ENCODE data around the gene GUSB. TPM values are rescaled to one million over a fixed set of nuclear protein-coding genes. Genes with fewer than 3 reads are reported as not detected.
"Not testable (repeated sequence)": the region's sequence is repeated elsewhere in the genome, so short reads cannot be mapped to it uniquely, and the experiment has no call there.

The GUSB gene
- total and polyA plus RNA-seq, 9 of the 15 experiments (the other 6 are each of a cell fraction or from before 2014, with no cell fraction given): 22.7 to 102 (median 60.1) TPM

GRCh38 chr7:66028342-66028741 lies 46.3 kb upstream of the GUSB start:
- in situ Hi-C loops (cut with MboI); H3K27ac ChIP-seq (ENCODE audit: extremely low read depth, low read depth, low read length); H3K9me3 ChIP-seq (replicated peaks; ENCODE audit: control insufficient read depth, insufficient read depth, low read depth, low read length); CTCF ChIA-PET (ENCODE audit: low intra/inter-chr PET ratio); H3K4me1 ChIP-seq (replicated peaks in 1 of 2; ENCODE audit: control insufficient read depth in 2 of 2, insufficient read depth in 2 of 2, low read length in 2 of 2); H3K36me3 ChIP-seq (ENCODE audit: control insufficient read depth, insufficient read depth, low read length); H3K79me2 ChIP-seq (ENCODE audit: control insufficient read depth, insufficient read depth, low read length); H2AFZ ChIP-seq (ENCODE audit: low read depth, low read length); ATAC-seq; H3K4me3 ChIP-seq; POLR2A ChIA-PET; H3K9me1 ChIP-seq (ENCODE audit: control insufficient read depth, insufficient read depth, low read length); BruUV-seq (replicated peaks); DNase-seq (ENCODE audit: extremely low read depth in 1 of 4, low spot score in 3 of 4); intact Hi-C loops (cut with micrococcal nuclease); H4K20me1 ChIP-seq (replicated peaks; ENCODE audit: control insufficient read depth, insufficient read depth, low read length); H3K9ac ChIP-seq (ENCODE audit: insufficient read depth in 1 of 2, low read depth in 2 of 2, low read length in 2 of 2); H3K4me2 ChIP-seq (ENCODE audit: insufficient read depth, low read length); FAIRE-seq: not testable (repeated sequence)
- peaks cover 8 to 11% of the 10 kb centered on the region in 2 experiments for H3K27me3 ChIP-seq (ENCODE audit: control insufficient read depth in 2 of 2, insufficient read depth in 2 of 2, low read length in 2 of 2)
- WGBS (ENCODE audit: insufficient coverage, low coverage, missing lambda C conversion rate): 10% methylated on average over 3 of the region's 3 CpGs

DNA sequence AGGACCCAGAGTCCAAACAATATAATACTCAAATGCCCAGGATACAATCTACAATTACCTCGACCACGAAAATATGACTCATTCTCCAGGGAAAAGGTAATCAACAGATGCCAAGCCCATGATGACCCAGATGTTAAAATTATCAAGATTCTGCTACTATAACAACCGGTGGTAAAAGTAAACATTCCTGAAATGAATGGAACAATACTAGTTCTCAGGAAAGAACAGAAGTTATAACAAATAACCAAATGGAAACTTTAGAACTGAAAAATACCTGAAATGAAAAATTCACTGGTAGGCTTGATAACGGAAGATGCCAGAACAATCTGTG lies 34.1 kb upstream of the GUSB start:
- CTCF ChIA-PET (ENCODE audit: low intra/inter-chr PET ratio): no interaction called here
- WGBS (ENCODE audit: insufficient coverage, low coverage, missing lambda C conversion rate): 0% methylated on average over 4 of the region's 4 CpGs
- in situ Hi-C loops (cut with MboI): no loop called here
- H3K9ac ChIP-seq (ENCODE audit: insufficient read depth in 1 of 2, low read depth in 2 of 2, low read length in 2 of 2): no peak overlapping the region
- H4K20me1 ChIP-seq (replicated peaks; ENCODE audit: control insufficient read depth, insufficient read depth, low read length): no peaks in the 10 kb centered on the region
- peak in 1 of 4 experiments; percentile 18 for DNase-seq (ENCODE audit: extremely low read depth in 1 of 4, low spot score in 3 of 4)
- H3K27me3 ChIP-seq (ENCODE audit: control insufficient read depth in 2 of 2, insufficient read depth in 2 of 2, low read length in 2 of 2): peaks cover 9 to 11% of the 10 kb centered on the region in 2 experiments; a peak in 3 of 5 replicates
- no peaks in the 10 kb centered on the region for H3K36me3 ChIP-seq (ENCODE audit: control insufficient read depth, insufficient read depth, low read length)
- ATAC-seq: no peak
- POLR2A ChIA-PET: interaction anchor here (1.2 kb wide), 1 partner anchor 8 kb away, joined by 4 read pairs; no protein-coding TSS in a partner anchor
- H3K27ac ChIP-seq (ENCODE audit: extremely low read depth, low read depth, low read length): no peak overlapping the region
- peaks cover 0 to 6% of the 10 kb centered on the region in 2 experiments; a peak in 1 of 5 replicates for H3K4me1 ChIP-seq (replicated peaks in 1 of 2; ENCODE audit: control insufficient read depth in 2 of 2, insufficient read depth in 2 of 2, low read length in 2 of 2)
- intact Hi-C loops (cut with micrococcal nuclease): no loop called here
- no peaks in the 10 kb centered on the region for H3K79me2 ChIP-seq (ENCODE audit: control insufficient read depth, insufficient read depth, low read length)
- no peak overlapping the region for H3K4me3 ChIP-seq
- BruUV-seq (replicated peaks): no TSS peak
- H3K9me1 ChIP-seq (ENCODE audit: control insufficient read depth, insufficient read depth, low read length): no peaks in the 10 kb centered on the region
- no peak for FAIRE-seq
- H2AFZ ChIP-seq (ENCODE audit: low read depth, low read length): no peak overlapping the region
- H3K9me3 ChIP-seq (replicated peaks; ENCODE audit: control insufficient read depth, insufficient read depth, low read depth, low read length): no peaks in the 10 kb centered on the region
- no peak overlapping the region for H3K4me2 ChIP-seq (ENCODE audit: insufficient read depth, low read length)
- TF ChIP-seq DPF2 (IDR thresholded peaks at IDR 0.05) (peak; percentile 30; the same call in 1 of the 2 replicates), TCF3 (CRISPR knock-in tag; IDR thresholded peaks at IDR 0.05) (peak; percentile 35; the same call in 1 of the 2 replicates), FOSL1 (tag; conservative IDR thresholded peaks at IDR 0.05) (peak; percentile 83), CBX8 (IDR thresholded peaks at IDR 0.05; ENCODE audit: borderline replicate concordance, extremely low read depth, low read depth, low read length, poor library complexity, severe bottlenecking) (no peak), JUN (IDR thresholded peaks at IDR 0.05; ENCODE audit: borderline replicate concordance, low read depth, low read length) (peak; percentile 62; the same call in 1 of the 2 replicates), JUN (CRISPR knock-in tag; IDR thresholded peaks at IDR 0.05; ENCODE audit: borderline replicate concordance) (no peak), JUND (IDR thresholded peaks at IDR 0.05; ENCODE audit: borderline replicate concordance, low read depth, low read length) (peak; percentile 75), JUND (tag; IDR thresholded peaks at IDR 0.05; ENCODE audit: borderline replicate concordance, low read depth, low read length) (peak; percentile 43; the same call in 1 of the 3 replicates), SMARCE1 (IDR thresholded peaks at IDR 0.05) (peak; percentile 49; the same call in 1 of the 2 replicates), TEAD4 (IDR thresholded peaks at IDR 0.05; ENCODE audit: low read length) (peak; percentile 71; the same call in 1 of the 2 replicates), TEAD4 (CRISPR knock-in tag; IDR thresholded peaks at IDR 0.05; ENCODE audit: borderline replicate concordance) (no peak), SMARCA4 (IDR thresholded peaks at IDR 0.05) (peak; percentile 70), ZC3H11A (IDR thresholded peaks at IDR 0.05; ENCODE audit: low read depth, low read length) (no peak), TAL1 (IDR thresholded peaks at IDR 0.05) (peak; percentile 29; the same call in 1 of the 2 replicates), ILF3 (IDR thresholded peaks at IDR 0.05; ENCODE audit: borderline replicate concordance) (no peak)
- TF ChIP-seq, protein P1, sequence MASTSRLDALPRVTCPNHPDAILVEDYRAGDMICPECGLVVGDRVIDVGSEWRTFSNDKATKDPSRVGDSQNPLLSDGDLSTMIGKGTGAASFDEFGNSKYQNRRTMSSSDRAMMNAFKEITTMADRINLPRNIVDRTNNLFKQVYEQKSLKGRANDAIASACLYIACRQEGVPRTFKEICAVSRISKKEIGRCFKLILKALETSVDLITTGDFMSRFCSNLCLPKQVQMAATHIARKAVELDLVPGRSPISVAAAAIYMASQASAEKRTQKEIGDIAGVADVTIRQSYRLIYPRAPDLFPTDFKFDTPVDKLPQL (IDR thresholded peaks at IDR 0.05; ENCODE audit: extremely low read depth, insufficient read length): no peak
- TF ChIP-seq, protein P2, sequence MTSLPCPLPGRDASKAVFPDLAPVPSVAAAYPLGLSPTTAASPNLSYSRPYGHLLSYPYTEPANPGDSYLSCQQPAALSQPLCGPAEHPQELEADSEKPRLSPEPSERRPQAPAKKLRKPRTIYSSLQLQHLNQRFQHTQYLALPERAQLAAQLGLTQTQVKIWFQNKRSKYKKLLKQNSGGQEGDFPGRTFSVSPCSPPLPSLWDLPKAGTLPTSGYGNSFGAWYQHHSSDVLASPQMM (CRISPR knock-in tag; IDR thresholded peaks at IDR 0.05): no peak

Data from K562 (cell line).